K562 (cell line): ENCODE results near the gene AGFG1.

ENCODE experiments used
- BHLHE40 ChIP-seq: IDR thresholded peaks from 2 replicates; pipeline ENCODE4 v1.6.1; 2011; ENCODE audit warnings: low read length, improper control_type of control experiment
- CBX2 ChIP-seq: fragments of 200-600 bp; sonication (generic); IDR thresholded peaks from one replicate; pipeline ENCODE4 v1.6.1; 2012; ENCODE audit warnings: mild to moderate bottlenecking, low read length, inconsistent platforms; ENCODE audit not compliant: insufficient read depth, poor library complexity, severe bottlenecking
- CHD4 ChIP-seq: fragments of 200-600 bp; sonication (generic); IDR thresholded peaks from 3 replicates; pipeline ENCODE4 v1.6.1; 2012; ENCODE audit warnings: low read depth, mild to moderate bottlenecking, mixed read lengths, low read length, inconsistent platforms; ENCODE audit not compliant: insufficient read depth, insufficient replicate concordance, poor library complexity, severe bottlenecking
- CREM ChIP-seq: IDR thresholded peaks from 2 replicates; pipeline ENCODE4 v1.6.1; 2014; ENCODE audit warnings: antibody characterized with exemption, low read depth
- CTCF ChIP-seq, 3 experiments: IDR thresholded peaks in 2 of 3; conservative IDR thresholded peaks in 1 of 3; 2 replicates each; pipeline ENCODE4 v1.5.1; 2011 to 2012; ENCODE audit warnings: low read length in 3 of 3, mild to moderate bottlenecking in 3 of 3, control low read depth in 2 of 3, improper control_type of control experiment in 1 of 3, inconsistent platforms in 1 of 3, low read depth in 1 of 3, mixed read lengths in 1 of 3, moderate library complexity in 1 of 3; ENCODE audit not compliant: insufficient read depth in 2 of 3
- GATAD2A ChIP-seq: fragments of 450-650 bp; IDR thresholded peaks from 2 replicates; pipeline ENCODE4 v1.6.1; 2017
- HMG20A ChIP-seq: fragments of 450-650 bp; formaldehyde crosslinking; conservative IDR thresholded peaks from 2 replicates; pipeline ENCODE4 v1.4.0; 2020; ENCODE audit warnings: mild to moderate bottlenecking, mixed read lengths
- MAX ChIP-seq: sonication (generic); formaldehyde crosslinking; IDR thresholded peaks from 2 replicates; pipeline ENCODE4 v1.9.0; 2022; ENCODE audit warnings: mild to moderate bottlenecking, missing genetic modification reagents
- MYBL2 ChIP-seq, 2 experiments: fragments of 450-650 bp in 1 of 2; sonication (generic) in 1 of 2; formaldehyde crosslinking in 1 of 2; IDR thresholded peaks; 2 replicates each; pipeline versions ENCODE4 v1.6.1 to v1.8.1; 2017 to 2022; ENCODE audit warnings: borderline replicate concordance in 1 of 2, inconsistent platforms in 1 of 2, low read depth in 1 of 2, mild to moderate bottlenecking in 1 of 2, missing genetic modification reagents in 1 of 2, moderate library complexity in 1 of 2
- NFE2 ChIP-seq: IDR thresholded peaks from 2 replicates; pipeline ENCODE4 v1.6.1; 2014; ENCODE audit warnings: antibody characterized with exemption, low read depth
- TEAD4 ChIP-seq, 2 experiments: sonication (generic) in 1 of 2; formaldehyde crosslinking in 1 of 2; IDR thresholded peaks; 2 replicates each; pipeline versions ENCODE4 v1.6.1 to v1.8.0; 2012 to 2022; ENCODE audit warnings: borderline replicate concordance in 1 of 2, inconsistent platforms in 1 of 2, low read length in 1 of 2, mild to moderate bottlenecking in 1 of 2, missing genetic modification reagents in 1 of 2
- TOE1 ChIP-seq, 2 experiments: fragments of 450-650 bp in 1 of 2; sonication (generic) in 1 of 2; formaldehyde crosslinking in 1 of 2; IDR thresholded peaks; 2 replicates each; pipeline versions ENCODE4 v1.7.1 to v1.8.0; 2016 to 2022; ENCODE audit warnings: borderline replicate concordance in 2 of 2, mild to moderate bottlenecking in 2 of 2, antibody characterized with exemption in 1 of 2, inconsistent platforms in 1 of 2, low read depth in 1 of 2, missing genetic modification reagents in 1 of 2, moderate library complexity in 1 of 2
- ZFX ChIP-seq: sonication (generic); formaldehyde crosslinking; IDR thresholded peaks from 2 replicates; pipeline ENCODE4 v1.8.0; 2022; ENCODE audit warnings: mild to moderate bottlenecking, missing genetic modification reagents, moderate library complexity

- no peak for TF ChIP-seq CTCF (IDR thresholded peaks at IDR 0.05 in 2 of 3, conservative IDR thresholded peaks at IDR 0.05 in 1 of 3; ENCODE audit: insufficient read depth in 2 of 3, low read depth in 1 of 3, low read length in 3 of 3)
- no peak for TF ChIP-seq CBX2
- no peak for TF ChIP-seq GATAD2A
- no peak for TF ChIP-seq ZFX
- no peak for TF ChIP-seq TOE1 (IDR thresholded peaks at IDR 0.05; ENCODE audit: borderline replicate concordance)
- no peak for TF ChIP-seq TOE1 (CRISPR knock-in tag; IDR thresholded peaks at IDR 0.05; ENCODE audit: borderline replicate concordance, low read depth)
- no peak for TF ChIP-seq NFE2
- TF ChIP-seq MAX, result no peak
- TF ChIP-seq CHD4, result no peak
- TF ChIP-seq HMG20A (CRISPR knock-in tag), result no peak
- TF ChIP-seq BHLHE40, result no peak
- TF ChIP-seq MYBL2 (IDR thresholded peaks at IDR 0.05; ENCODE audit: low read depth), result no peak
- no peak for TF ChIP-seq MYBL2 (CRISPR knock-in tag; IDR thresholded peaks at IDR 0.05; ENCODE audit: borderline replicate concordance)
- TF ChIP-seq CREM, result no peak
- no peak for TF ChIP-seq TEAD4 (IDR thresholded peaks at IDR 0.05; ENCODE audit: low read length)
- no peak for TF ChIP-seq TEAD4 (CRISPR knock-in tag; IDR thresholded peaks at IDR 0.05; ENCODE audit: borderline replicate concordance)
These were observed 45.8 kb downstream of the AGFG1 start for GRCh38 chr2:227517724-227518123.
